ENCODE data around the gene DENND2D. TPM values are rescaled to one million over a fixed set of nuclear protein-coding genes. Genes with fewer than 3 reads are reported as not detected.

The DENND2D gene
- 47.5 TPM for total RNA-seq

- peak; percentile 31 for ATAC-seq
These were observed at the start of gene DENND2D for GRCh38 chr1:111199881-111200801. DENND2D (minus strand) TSS chr1:111200646; CDS start chr1:111200459, 187 bp downstream.

GRCh38 chr1:111249960-111250359 lies 49.5 kb upstream of the DENND2D start:
- ATAC-seq = no peak

GRCh38 chr1:111247125-111247838 lies 46.8 kb upstream of the DENND2D start:
- ATAC-seq = no peak

- no peak for ATAC-seq
These were observed 42.5 kb upstream of the DENND2D start for GRCh38 chr1:111242805-111243523.

- ATAC-seq = no peak
These were observed 41.4 kb upstream of the DENND2D start for GRCh38 chr1:111241797-111242196.

- no peak for ATAC-seq
These were observed 37.8 kb upstream of the DENND2D start for GRCh38 chr1:111238056-111238795.

- ATAC-seq = no peak
These were observed 36.4 kb upstream of the DENND2D start for GRCh38 chr1:111236806-111237205.

GRCh38 chr1:111236379-111236778 lies 35.9 kb upstream of the DENND2D start:
- ATAC-seq = no peak

GRCh38 chr1:111234866-111235265 lies 34.4 kb upstream of the DENND2D start:
- peak; percentile 73 for ATAC-seq

GRCh38 chr1:111234258-111234657 lies 33.8 kb upstream of the DENND2D start:
- ATAC-seq = no peak

- no peak for ATAC-seq
These were observed 31.7 kb upstream of the DENND2D start for GRCh38 chr1:111232134-111232533.

GRCh38 chr1:111228748-111229126 lies 28.3 kb upstream of the DENND2D start:
- ATAC-seq = no peak

- peak; percentile 91 for ATAC-seq
These were observed 27.7 kb upstream of the DENND2D start for GRCh38 chr1:111227851-111228747.

GRCh38 chr1:111227434-111227833 lies 27.0 kb upstream of the DENND2D start, which contains the start of gene CHI3L2:
CHI3L2 (plus strand) TSS chr1:111227713; CDS start chr1:111227730, 17 bp downstream.
- ATAC-seq = peak; percentile 31

- ATAC-seq = no peak
These were observed 25.4 kb upstream of the DENND2D start for GRCh38 chr1:111225717-111226400.

- no peak for ATAC-seq
These were observed 24.6 kb upstream of the DENND2D start for GRCh38 chr1:111225091-111225490.

GRCh38 chr1:111223126-111223685 lies 22.8 kb upstream of the DENND2D start:
- ATAC-seq = no peak

GRCh38 chr1:111222308-111223125 lies 22.1 kb upstream of the DENND2D start:
- peak; percentile 88 for ATAC-seq

- ATAC-seq = peak; percentile 12
These were observed 21.3 kb upstream of the DENND2D start for GRCh38 chr1:111221633-111222291.

Data from esophagus mucosa (tissue), 1 donor.